Regular cardiac myocyte (primary cell): ENCODE measurements around the gene FIBIN. TPM values are rescaled to one million over a fixed set of nuclear protein-coding genes. Genes with fewer than 3 reads are reported as not detected.

Experiments
- total RNA-seq: library from RNA; depleted of rRNA; stranded (reverse); fragments of >200 nt; gene quantifications from 2 replicates; pipeline ENCODE4 v1.2.3, GENCODE V29; 2014

Gene FIBIN
- 2.3 and 7.0 TPM in 2 replicates for total RNA-seq

GRCh38 chr11:26993965-26994457, at the start of gene FIBIN:
FIBIN (plus strand) TSS chr11:26994112; CDS start chr11:26994527, 415 bp downstream.

GRCh38 chr11:27040302-27041115, 46.6 kb downstream of the FIBIN start, which contains the start of gene BBOX1:
BBOX1 (plus strand) TSS chr11:27040815; CDS start chr11:27055431, 14,616 bp downstream.

Other genes with a start within 250 kb of the FIBIN start
- gene BBOX1, start 46.7 kb downstream of the FIBIN start, total RNA-seq: 0.19 TPM in 1 of 2 replicates, not detected in the other